IPS-18a (cell line): ENCODE data around the gene ENPP7.
A peak's percentile ranks its signal among the peaks of the same experiment; 100 is the strongest.

Source experiments
- H3K27ac ChIP-seq: one replicate; pipeline ENCODE4 v1.5.1; 2013; ENCODE audit warnings: low read length
- H3K27me3 ChIP-seq: one replicate; pipeline ENCODE4 v1.6.1; 2013; ENCODE audit warnings: mild to moderate bottlenecking, low read length; ENCODE audit not compliant: control insufficient read depth, insufficient read depth
- H3K36me3 ChIP-seq: one replicate; pipeline ENCODE4 v1.6.1; 2013; ENCODE audit warnings: low read depth, low read length; ENCODE audit not compliant: control insufficient read depth
- H3K4me1 ChIP-seq: one replicate; pipeline ENCODE4 v1.6.1; 2013; ENCODE audit warnings: low read depth, low read length; ENCODE audit not compliant: control insufficient read depth
- H3K4me3 ChIP-seq: one replicate; pipeline ENCODE4 v1.5.1; 2013; ENCODE audit warnings: low read length
- H3K9ac ChIP-seq: one replicate; pipeline ENCODE4 v1.6.1; 2013; ENCODE audit warnings: mild to moderate bottlenecking, low read length, moderate library complexity
- H3K9me3 ChIP-seq: one replicate; pipeline ENCODE4 v1.6.1; 2013; ENCODE audit warnings: low read depth, low read length; ENCODE audit not compliant: control insufficient read depth

ENPP7 gene

GRCh38 chr17:79706931-79707850, 23.6 kb upstream of the ENPP7 start:
- H3K27ac ChIP-seq: no peak overlapping the region
- H3K27me3 ChIP-seq: no peaks in the 10 kb centered on the region
- no peaks in the 10 kb centered on the region for H3K9me3 ChIP-seq
- no peak overlapping the region for H3K4me3 ChIP-seq
- H3K4me1 ChIP-seq: no peaks in the 10 kb centered on the region
- H3K9ac ChIP-seq: no peak overlapping the region
- H3K36me3 ChIP-seq: no peaks in the 10 kb centered on the region

GRCh38 chr17:79707931-79708891, 22.5 kb upstream of the ENPP7 start:
- Histone ChIP-seq H3K4me3 (peak overlapping the region; percentile 45), H3K36me3 (no peaks in the 10 kb centered on the region), H3K27me3 (no peaks in the 10 kb centered on the region), H3K4me1 (no peaks in the 10 kb centered on the region), H3K9me3 (no peaks in the 10 kb centered on the region), H3K9ac (no peak overlapping the region), H3K27ac (no peak overlapping the region)

- no peak overlapping the region for H3K9ac ChIP-seq
- H3K27ac ChIP-seq: no peak overlapping the region
- no peaks in the 10 kb centered on the region for H3K36me3 ChIP-seq
- no peak overlapping the region for H3K4me3 ChIP-seq
- H3K9me3 ChIP-seq: no peaks in the 10 kb centered on the region
- H3K27me3 ChIP-seq: no peaks in the 10 kb centered on the region
- H3K4me1 ChIP-seq: no peaks in the 10 kb centered on the region
Measured at GRCh38 chr17:79711715-79712305, 18.9 kb upstream of the ENPP7 start.

- no peak overlapping the region for H3K27ac ChIP-seq
- H3K4me1 ChIP-seq: no peaks in the 10 kb centered on the region
- no peaks in the 10 kb centered on the region for H3K27me3 ChIP-seq
- H3K9ac ChIP-seq: no peak overlapping the region
- no peaks in the 10 kb centered on the region for H3K36me3 ChIP-seq
- no peak overlapping the region for H3K4me3 ChIP-seq
- H3K9me3 ChIP-seq: no peaks in the 10 kb centered on the region
Measured at GRCh38 chr17:79713391-79713790, 17.4 kb upstream of the ENPP7 start.

GRCh38 chr17:79714176-79715097, 16.3 kb upstream of the ENPP7 start:
- Histone ChIP-seq H3K27ac (no peak overlapping the region), H3K4me1 (no peaks in the 10 kb centered on the region), H3K9me3 (no peaks in the 10 kb centered on the region), H3K27me3 (no peaks in the 10 kb centered on the region), H3K9ac (no peak overlapping the region), H3K4me3 (no peak overlapping the region), H3K36me3 (no peaks in the 10 kb centered on the region)

GRCh38 chr17:79715098-79715942, 15.4 kb upstream of the ENPP7 start:
- no peak overlapping the region for H3K27ac ChIP-seq
- no peak overlapping the region for H3K4me3 ChIP-seq
- H3K27me3 ChIP-seq: no peaks in the 10 kb centered on the region
- H3K9me3 ChIP-seq: no peaks in the 10 kb centered on the region
- no peak overlapping the region for H3K9ac ChIP-seq
- H3K4me1 ChIP-seq: no peaks in the 10 kb centered on the region
- no peaks in the 10 kb centered on the region for H3K36me3 ChIP-seq

- Histone ChIP-seq H3K9me3 (no peaks in the 10 kb centered on the region), H3K27ac (no peak overlapping the region), H3K36me3 (no peaks in the 10 kb centered on the region), H3K4me1 (no peaks in the 10 kb centered on the region), H3K27me3 (no peaks in the 10 kb centered on the region), H3K4me3 (no peak overlapping the region), H3K9ac (no peak overlapping the region)
Measured at GRCh38 chr17:79715943-79716797, 14.6 kb upstream of the ENPP7 start.

GRCh38 chr17:79720705-79721292, 9.9 kb upstream of the ENPP7 start:
- no peaks in the 10 kb centered on the region for H3K36me3 ChIP-seq
- H3K9me3 ChIP-seq: no peaks in the 10 kb centered on the region
- H3K4me1 ChIP-seq: no peaks in the 10 kb centered on the region
- no peaks in the 10 kb centered on the region for H3K27me3 ChIP-seq
- H3K9ac ChIP-seq: no peak overlapping the region
- no peak overlapping the region for H3K4me3 ChIP-seq
- no peak overlapping the region for H3K27ac ChIP-seq

GRCh38 chr17:79721993-79722671, 8.6 kb upstream of the ENPP7 start:
- Histone ChIP-seq H3K4me3 (no peak overlapping the region), H3K9ac (no peak overlapping the region), H3K36me3 (no peaks in the 10 kb centered on the region), H3K4me1 (no peaks in the 10 kb centered on the region), H3K27ac (no peak overlapping the region), H3K9me3 (no peaks in the 10 kb centered on the region), H3K27me3 (no peaks in the 10 kb centered on the region)
